ENCODE measurements around the gene SLC26A11.
A peak's percentile ranks its signal among the peaks of the same experiment; 100 is the strongest.
"Not testable (repeated sequence)": the region's sequence is repeated elsewhere in the genome, so short reads cannot be mapped to it uniquely, and the experiment has no call there.

Gene SLC26A11

GRCh38 chr17:80237386-80237785 lies 17.2 kb downstream of the SLC26A11 start:
- DNase-seq (ENCODE audit: low read depth in 3 of 3, low spot score in 1 of 3), result no peak

- no peak for DNase-seq (ENCODE audit: low read depth in 3 of 3, low spot score in 1 of 3)
Observed at GRCh38 chr17:80242505-80242904, 22.3 kb downstream of the SLC26A11 start.

GRCh38 chr17:80243526-80244433 lies 23.6 kb downstream of the SLC26A11 start:
- DNase-seq (ENCODE audit: low read depth in 3 of 3, low spot score in 1 of 3), result no peak

GRCh38 chr17:80244448-80244847 lies 24.2 kb downstream of the SLC26A11 start:
- DNase-seq (ENCODE audit: low read depth in 3 of 3, low spot score in 1 of 3), result not testable (repeated sequence)

- no peak for DNase-seq (ENCODE audit: low read depth in 3 of 3, low spot score in 1 of 3)
Observed at GRCh38 chr17:80244871-80245509, 24.8 kb downstream of the SLC26A11 start.

- DNase-seq (ENCODE audit: low read depth in 3 of 3, low spot score in 1 of 3), result no peak
Observed at GRCh38 chr17:80245566-80246265, 25.5 kb downstream of the SLC26A11 start.

GRCh38 chr17:80246266-80246681 lies 26.0 kb downstream of the SLC26A11 start:
- DNase-seq (ENCODE audit: low read depth in 3 of 3, low spot score in 1 of 3), result no peak

- DNase-seq (ENCODE audit: low read depth in 3 of 3, low spot score in 1 of 3), result no peak
Observed at GRCh38 chr17:80246726-80247125, 26.5 kb downstream of the SLC26A11 start.

- no peak for DNase-seq (ENCODE audit: low read depth in 3 of 3, low spot score in 1 of 3)
Observed at GRCh38 chr17:80247561-80247960, 27.3 kb downstream of the SLC26A11 start.

- DNase-seq (ENCODE audit: low read depth in 3 of 3, low spot score in 1 of 3), result no peak
Observed at GRCh38 chr17:80248001-80248893, 28.0 kb downstream of the SLC26A11 start.

- no peak for DNase-seq (ENCODE audit: low read depth in 3 of 3, low spot score in 1 of 3)
Observed at GRCh38 chr17:80248894-80249710, 28.9 kb downstream of the SLC26A11 start.

GRCh38 chr17:80251966-80252365 lies 31.7 kb downstream of the SLC26A11 start:
- DNase-seq (ENCODE audit: low read depth in 3 of 3, low spot score in 1 of 3), result no peak

GRCh38 chr17:80252871-80253270 lies 32.6 kb downstream of the SLC26A11 start:
- DNase-seq (ENCODE audit: low read depth in 3 of 3, low spot score in 1 of 3), result peak; percentile 73 to 83 (median 74)

GRCh38 chr17:80253631-80254395 lies 33.6 kb downstream of the SLC26A11 start:
- DNase-seq (ENCODE audit: low read depth in 3 of 3, low spot score in 1 of 3), result no peak

- DNase-seq (ENCODE audit: low read depth in 3 of 3, low spot score in 1 of 3), result no peak
Observed at GRCh38 chr17:80254396-80255251, 34.4 kb downstream of the SLC26A11 start.

GRCh38 chr17:80256034-80256350 lies 35.8 kb downstream of the SLC26A11 start:
- DNase-seq (ENCODE audit: low read depth in 3 of 3, low spot score in 1 of 3), result no peak

- no peak for DNase-seq (ENCODE audit: low read depth in 3 of 3, low spot score in 1 of 3)
Observed at GRCh38 chr17:80257716-80258213, 37.5 kb downstream of the SLC26A11 start.

- not testable (repeated sequence) for DNase-seq (ENCODE audit: low read depth in 3 of 3, low spot score in 1 of 3)
Observed at GRCh38 chr17:80258296-80258695, 38.1 kb downstream of the SLC26A11 start.
